Muscle layer of duodenum (tissue), 2 donors: ENCODE results near the gene FOXP1.

Experiments
- H3K27ac ChIP-seq: one replicate; pipeline ENCODE4 v1.7.0; 2013; ENCODE audit warnings: mild to moderate bottlenecking, low read length
- H3K27me3 ChIP-seq: one replicate; pipeline ENCODE4 v1.7.0; 2013; ENCODE audit warnings: low read depth, mild to moderate bottlenecking, control low read depth, low read length
- H3K36me3 ChIP-seq, 2 donors: one replicate each; pipeline ENCODE4 v1.7.0; 2013; ENCODE audit warnings: low read length in 2 of 2, control low read depth in 1 of 2, mild to moderate bottlenecking in 1 of 2; ENCODE audit not compliant: insufficient read depth in 2 of 2, control insufficient read depth in 1 of 2
- H3K4me1 ChIP-seq, 2 donors: one replicate each; pipeline ENCODE4 v1.7.0; 2013; ENCODE audit warnings: low read length in 2 of 2, mild to moderate bottlenecking in 2 of 2, control low read depth in 1 of 2, moderate library complexity in 1 of 2; ENCODE audit not compliant: insufficient read depth in 2 of 2, control insufficient read depth in 1 of 2
- H3K4me3 ChIP-seq, 2 donors: one replicate each; pipeline ENCODE4 v1.7.0; 2013; ENCODE audit warnings: low read length in 2 of 2, low read depth in 1 of 2, mild to moderate bottlenecking in 1 of 2
- H3K9me3 ChIP-seq, 2 donors: one replicate each; pipeline ENCODE4 v1.7.0; 2013; ENCODE audit warnings: low read length in 2 of 2, control low read depth in 1 of 2, mild to moderate bottlenecking in 1 of 2; ENCODE audit not compliant: control insufficient read depth in 1 of 2
- donor health status: healthy.

The FOXP1 gene

GRCh38 chr3:71490692-71491091 is 92.8 kb downstream of the FOXP1 start:
- no peak overlapping the region for H3K4me3 ChIP-seq
- H3K36me3 ChIP-seq: peaks cover 5 to 18% of the 10 kb centered on the region in 2 donors
- H3K27me3 ChIP-seq: no peaks in the 10 kb centered on the region
- H3K27ac ChIP-seq: no peak overlapping the region
- H3K4me1 ChIP-seq: peaks cover 0 to 5% of the 10 kb centered on the region in 2 donors
- no peaks in the 10 kb centered on the region for H3K9me3 ChIP-seq

- peaks cover 5 to 14% of the 10 kb centered on the region in 2 donors for H3K36me3 ChIP-seq
- H3K27ac ChIP-seq: no peak overlapping the region
- H3K27me3 ChIP-seq: no peaks in the 10 kb centered on the region
- no peaks in the 10 kb centered on the region for H3K9me3 ChIP-seq
- peaks cover 0 to 5% of the 10 kb centered on the region in 2 donors for H3K4me1 ChIP-seq
- H3K4me3 ChIP-seq: no peak overlapping the region
Observed at GRCh38 chr3:71489315-71489761, 94.2 kb downstream of the FOXP1 start.

GRCh38 chr3:71488882-71489281 is 94.6 kb downstream of the FOXP1 start:
- Histone ChIP-seq H3K27ac (no peak overlapping the region), H3K9me3 (no peaks in the 10 kb centered on the region), H3K27me3 (no peaks in the 10 kb centered on the region), H3K4me3 (no peak overlapping the region), H3K36me3 (peaks cover 5 to 14% of the 10 kb centered on the region in 2 donors), H3K4me1 (peaks cover 0 to 5% of the 10 kb centered on the region in 2 donors)

GRCh38 chr3:71488391-71488809 is 95.1 kb downstream of the FOXP1 start:
- Histone ChIP-seq H3K27ac (no peak overlapping the region), H3K4me1 (peaks cover 0 to 5% of the 10 kb centered on the region in 2 donors), H3K4me3 (no peak overlapping the region), H3K27me3 (no peaks in the 10 kb centered on the region), H3K9me3 (no peaks in the 10 kb centered on the region), H3K36me3 (peaks cover 5 to 14% of the 10 kb centered on the region in 2 donors)

- no peaks in the 10 kb centered on the region for H3K27me3 ChIP-seq
- H3K4me3 ChIP-seq: no peak overlapping the region
- H3K9me3 ChIP-seq: no peaks in the 10 kb centered on the region
- peaks cover 5 to 7% of the 10 kb centered on the region in 2 donors for H3K36me3 ChIP-seq
- no peak overlapping the region for H3K27ac ChIP-seq
- H3K4me1 ChIP-seq: peaks cover 0 to 5% of the 10 kb centered on the region in 2 donors
Observed at GRCh38 chr3:71487418-71487817, 96.1 kb downstream of the FOXP1 start.

- Histone ChIP-seq H3K9me3 (no peaks in the 10 kb centered on the region), H3K4me1 (peaks cover 0 to 5% of the 10 kb centered on the region in 2 donors), H3K36me3 (peaks cover 5% of the 10 kb centered on the region in 2 donors), H3K27ac (no peak overlapping the region), H3K4me3 (no peak overlapping the region), H3K27me3 (no peaks in the 10 kb centered on the region)
Observed at GRCh38 chr3:71486831-71487230, 96.7 kb downstream of the FOXP1 start.

- Histone ChIP-seq H3K27me3 (no peaks in the 10 kb centered on the region), H3K4me1 (peaks cover 0 to 5% of the 10 kb centered on the region in 2 donors), H3K9me3 (no peaks in the 10 kb centered on the region), H3K36me3 (no peaks in the 10 kb centered on the region), H3K27ac (no peak overlapping the region), H3K4me3 (no peak overlapping the region)
Observed at GRCh38 chr3:71485896-71486295, 97.6 kb downstream of the FOXP1 start.

- H3K36me3 ChIP-seq: no peaks in the 10 kb centered on the region
- H3K27ac ChIP-seq: no peak overlapping the region
- no peaks in the 10 kb centered on the region for H3K9me3 ChIP-seq
- peaks cover 0 to 5% of the 10 kb centered on the region in 2 donors for H3K4me1 ChIP-seq
- no peaks in the 10 kb centered on the region for H3K27me3 ChIP-seq
- no peak overlapping the region for H3K4me3 ChIP-seq
Observed at GRCh38 chr3:71484452-71484851, 99.1 kb downstream of the FOXP1 start.

GRCh38 chr3:71484047-71484446 is 99.5 kb downstream of the FOXP1 start:
- no peaks in the 10 kb centered on the region for H3K27me3 ChIP-seq
- H3K4me3 ChIP-seq: no peak overlapping the region
- H3K4me1 ChIP-seq: peaks cover 0 to 5% of the 10 kb centered on the region in 2 donors
- H3K36me3 ChIP-seq: no peaks in the 10 kb centered on the region
- H3K27ac ChIP-seq: no peak overlapping the region
- no peaks in the 10 kb centered on the region for H3K9me3 ChIP-seq

- Histone ChIP-seq H3K4me1 (no peaks in the 10 kb centered on the region), H3K9me3 (no peaks in the 10 kb centered on the region), H3K36me3 (no peaks in the 10 kb centered on the region), H3K4me3 (no peak overlapping the region), H3K27ac (no peak overlapping the region), H3K27me3 (no peaks in the 10 kb centered on the region)
Observed at GRCh38 chr3:71482771-71483170, 100.8 kb downstream of the FOXP1 start.

GRCh38 chr3:71478568-71478967 is 105.0 kb downstream of the FOXP1 start:
- Histone ChIP-seq H3K9me3 (no peaks in the 10 kb centered on the region), H3K27ac (no peak overlapping the region), H3K27me3 (no peaks in the 10 kb centered on the region), H3K4me3 (no peak overlapping the region), H3K36me3 (no peaks in the 10 kb centered on the region), H3K4me1 (no peaks in the 10 kb centered on the region)

GRCh38 chr3:71476950-71477349 is 106.6 kb downstream of the FOXP1 start:
- no peaks in the 10 kb centered on the region for H3K4me1 ChIP-seq
- H3K36me3 ChIP-seq: no peaks in the 10 kb centered on the region
- no peak overlapping the region for H3K27ac ChIP-seq
- no peaks in the 10 kb centered on the region for H3K9me3 ChIP-seq
- no peaks in the 10 kb centered on the region for H3K27me3 ChIP-seq
- no peak overlapping the region for H3K4me3 ChIP-seq
